ENCODE results near the gene ROR1. TPM values are rescaled to one million over a fixed set of nuclear protein-coding genes. Genes with fewer than 3 reads are reported as not detected.

Gene ROR1
- total RNA-seq, 1 experiment from 2014 or later, result 2.7 TPM

DNA sequence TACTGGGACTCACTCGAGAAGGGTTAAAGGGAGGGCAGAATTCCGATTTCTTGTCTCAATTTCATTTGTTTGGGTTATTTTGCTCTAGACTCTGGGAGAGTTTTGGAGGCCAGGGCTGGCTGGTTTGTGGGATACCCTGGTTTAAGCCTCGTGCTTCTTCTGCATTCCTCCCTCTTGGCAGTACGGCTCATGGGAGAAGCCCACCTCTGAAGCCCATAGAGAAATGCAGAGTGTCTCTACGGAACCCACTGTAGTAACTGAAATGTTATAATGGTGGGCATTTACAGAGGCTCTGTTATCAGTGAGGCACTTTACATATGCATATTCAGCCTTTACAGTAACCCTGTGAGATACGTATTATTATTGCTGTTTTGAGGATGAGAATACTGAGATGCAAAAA, 43.9 kb downstream of the ROR1 start:
- intact Hi-C loops (cut with micrococcal nuclease), result no loop called here
- ChIA-PET POLR2A (no interaction called here), RAD21 (ENCODE audit: low non-redundant PET in 1 of 2, low total read pairs in 2 of 2, uncharacterized antibody in 2 of 2, unreplicated experiment in 2 of 2) (no interaction called here), CTCF (no interaction called here)
- Histone ChIP-seq H3K4me2 (ENCODE audit: low read length) (no peak overlapping the region), H2AFZ (ENCODE audit: low read depth, low read length, poor library complexity, severe bottlenecking) (no peak overlapping the region), H4K20me1 (ENCODE audit: insufficient read depth) (no peaks in the 10 kb centered on the region), H3K79me2 (ENCODE audit: insufficient read depth, low read length) (no peaks in the 10 kb centered on the region), H3K4me3 (replicated peaks in 1 of 2; ENCODE audit: low read depth in 1 of 2, low read length in 2 of 2) (no peak overlapping the region), H3K9me2 (ENCODE audit: insufficient read depth) (no peaks in the 10 kb centered on the region), H3K9me3 (ENCODE audit: control insufficient read depth in 1 of 2, insufficient read depth in 1 of 2, low read depth in 1 of 2, low read length in 2 of 2) (no peaks in the 10 kb centered on the region), H3K9ac (ENCODE audit: low read length) (no peak overlapping the region), H3K27ac (ENCODE audit: low read depth, low read length) (no peak overlapping the region), H3K4me1 (ENCODE audit: control insufficient read depth in 1 of 2, insufficient read depth in 2 of 2, low read length in 2 of 2) (no peaks in the 10 kb centered on the region), H3K27me3 (ENCODE audit: insufficient read depth, low read length) (no peaks in the 10 kb centered on the region; the same call in 1 of the 2 replicates), H3K36me3 (ENCODE audit: control insufficient read depth in 1 of 2, insufficient read depth in 2 of 2, low read length in 2 of 2) (no peaks in the 10 kb centered on the region)
- DNase-seq (ENCODE audit: low read depth, low spot score) (no peak), ATAC-seq (no peak)
- TF ChIP-seq TCF7L2 (IDR thresholded peaks at IDR 0.05; ENCODE audit: borderline replicate concordance, extremely low read depth, insufficient read depth, insufficient read length) (no peak), SP1 (IDR thresholded peaks at IDR 0.05; ENCODE audit: low read depth) (no peak), YY1 (IDR thresholded peaks at IDR 0.05; ENCODE audit: extremely low read depth, insufficient replicate concordance, low read depth, low read length) (no peak), ZNF274 (IDR thresholded peaks at IDR 0.05; ENCODE audit: low read depth, low read length) (no peak), EGR1 (IDR thresholded peaks at IDR 0.05; ENCODE audit: low read depth) (no peak), EZH2phosphoT487 (IDR thresholded peaks at IDR 0.05; ENCODE audit: borderline replicate concordance) (no peak), SRF (IDR thresholded peaks at IDR 0.05; ENCODE audit: low read depth) (no peak), EZH2 (IDR thresholded peaks at IDR 0.05) (no peak), ZFX (IDR thresholded peaks at IDR 0.05) (no peak), RAD21 (IDR thresholded peaks at IDR 0.05; ENCODE audit: low read depth) (no peak), FOSL1 (IDR thresholded peaks at IDR 0.05; ENCODE audit: low read depth) (no peak)
- TF ChIP-seq, protein P1, sequence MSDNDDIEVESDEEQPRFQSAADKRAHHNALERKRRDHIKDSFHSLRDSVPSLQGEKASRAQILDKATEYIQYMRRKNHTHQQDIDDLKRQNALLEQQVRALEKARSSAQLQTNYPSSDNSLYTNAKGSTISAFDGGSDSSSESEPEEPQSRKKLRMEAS (IDR thresholded peaks at IDR 0.05), result no peak
- TF ChIP-seq, protein P2, sequence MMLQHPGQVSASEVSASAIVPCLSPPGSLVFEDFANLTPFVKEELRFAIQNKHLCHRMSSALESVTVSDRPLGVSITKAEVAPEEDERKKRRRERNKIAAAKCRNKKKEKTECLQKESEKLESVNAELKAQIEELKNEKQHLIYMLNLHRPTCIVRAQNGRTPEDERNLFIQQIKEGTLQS (IDR thresholded peaks at IDR 0.05), result no peak
- TF ChIP-seq, protein P3, sequence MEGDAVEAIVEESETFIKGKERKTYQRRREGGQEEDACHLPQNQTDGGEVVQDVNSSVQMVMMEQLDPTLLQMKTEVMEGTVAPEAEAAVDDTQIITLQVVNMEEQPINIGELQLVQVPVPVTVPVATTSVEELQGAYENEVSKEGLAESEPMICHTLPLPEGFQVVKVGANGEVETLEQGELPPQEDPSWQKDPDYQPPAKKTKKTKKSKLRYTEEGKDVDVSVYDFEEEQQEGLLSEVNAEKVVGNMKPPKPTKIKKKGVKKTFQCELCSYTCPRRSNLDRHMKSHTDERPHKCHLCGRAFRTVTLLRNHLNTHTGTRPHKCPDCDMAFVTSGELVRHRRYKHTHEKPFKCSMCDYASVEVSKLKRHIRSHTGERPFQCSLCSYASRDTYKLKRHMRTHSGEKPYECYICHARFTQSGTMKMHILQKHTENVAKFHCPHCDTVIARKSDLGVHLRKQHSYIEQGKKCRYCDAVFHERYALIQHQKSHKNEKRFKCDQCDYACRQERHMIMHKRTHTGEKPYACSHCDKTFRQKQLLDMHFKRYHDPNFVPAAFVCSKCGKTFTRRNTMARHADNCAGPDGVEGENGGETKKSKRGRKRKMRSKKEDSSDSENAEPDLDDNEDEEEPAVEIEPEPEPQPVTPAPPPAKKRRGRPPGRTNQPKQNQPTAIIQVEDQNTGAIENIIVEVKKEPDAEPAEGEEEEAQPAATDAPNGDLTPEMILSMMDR (IDR thresholded peaks at IDR 0.05 in 2 of 3, conservative IDR thresholded peaks at IDR 0.05 in 1 of 3; ENCODE audit: borderline replicate concordance in 1 of 3, insufficient read depth in 1 of 3, low read depth in 2 of 3, low read length in 2 of 3), result no peak
- TF ChIP-seq, protein P4, sequence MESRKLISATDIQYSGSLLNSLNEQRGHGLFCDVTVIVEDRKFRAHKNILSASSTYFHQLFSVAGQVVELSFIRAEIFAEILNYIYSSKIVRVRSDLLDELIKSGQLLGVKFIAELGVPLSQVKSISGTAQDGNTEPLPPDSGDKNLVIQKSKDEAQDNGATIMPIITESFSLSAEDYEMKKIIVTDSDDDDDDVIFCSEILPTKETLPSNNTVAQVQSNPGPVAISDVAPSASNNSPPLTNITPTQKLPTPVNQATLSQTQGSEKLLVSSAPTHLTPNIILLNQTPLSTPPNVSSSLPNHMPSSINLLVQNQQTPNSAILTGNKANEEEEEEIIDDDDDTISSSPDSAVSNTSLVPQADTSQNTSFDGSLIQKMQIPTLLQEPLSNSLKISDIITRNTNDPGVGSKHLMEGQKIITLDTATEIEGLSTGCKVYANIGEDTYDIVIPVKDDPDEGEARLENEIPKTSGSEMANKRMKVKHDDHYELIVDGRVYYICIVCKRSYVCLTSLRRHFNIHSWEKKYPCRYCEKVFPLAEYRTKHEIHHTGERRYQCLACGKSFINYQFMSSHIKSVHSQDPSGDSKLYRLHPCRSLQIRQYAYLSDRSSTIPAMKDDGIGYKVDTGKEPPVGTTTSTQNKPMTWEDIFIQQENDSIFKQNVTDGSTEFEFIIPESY (IDR thresholded peaks at IDR 0.05; ENCODE audit: extremely low read depth, insufficient replicate concordance, low read length), result no peak
- TF ChIP-seq, protein P5, sequence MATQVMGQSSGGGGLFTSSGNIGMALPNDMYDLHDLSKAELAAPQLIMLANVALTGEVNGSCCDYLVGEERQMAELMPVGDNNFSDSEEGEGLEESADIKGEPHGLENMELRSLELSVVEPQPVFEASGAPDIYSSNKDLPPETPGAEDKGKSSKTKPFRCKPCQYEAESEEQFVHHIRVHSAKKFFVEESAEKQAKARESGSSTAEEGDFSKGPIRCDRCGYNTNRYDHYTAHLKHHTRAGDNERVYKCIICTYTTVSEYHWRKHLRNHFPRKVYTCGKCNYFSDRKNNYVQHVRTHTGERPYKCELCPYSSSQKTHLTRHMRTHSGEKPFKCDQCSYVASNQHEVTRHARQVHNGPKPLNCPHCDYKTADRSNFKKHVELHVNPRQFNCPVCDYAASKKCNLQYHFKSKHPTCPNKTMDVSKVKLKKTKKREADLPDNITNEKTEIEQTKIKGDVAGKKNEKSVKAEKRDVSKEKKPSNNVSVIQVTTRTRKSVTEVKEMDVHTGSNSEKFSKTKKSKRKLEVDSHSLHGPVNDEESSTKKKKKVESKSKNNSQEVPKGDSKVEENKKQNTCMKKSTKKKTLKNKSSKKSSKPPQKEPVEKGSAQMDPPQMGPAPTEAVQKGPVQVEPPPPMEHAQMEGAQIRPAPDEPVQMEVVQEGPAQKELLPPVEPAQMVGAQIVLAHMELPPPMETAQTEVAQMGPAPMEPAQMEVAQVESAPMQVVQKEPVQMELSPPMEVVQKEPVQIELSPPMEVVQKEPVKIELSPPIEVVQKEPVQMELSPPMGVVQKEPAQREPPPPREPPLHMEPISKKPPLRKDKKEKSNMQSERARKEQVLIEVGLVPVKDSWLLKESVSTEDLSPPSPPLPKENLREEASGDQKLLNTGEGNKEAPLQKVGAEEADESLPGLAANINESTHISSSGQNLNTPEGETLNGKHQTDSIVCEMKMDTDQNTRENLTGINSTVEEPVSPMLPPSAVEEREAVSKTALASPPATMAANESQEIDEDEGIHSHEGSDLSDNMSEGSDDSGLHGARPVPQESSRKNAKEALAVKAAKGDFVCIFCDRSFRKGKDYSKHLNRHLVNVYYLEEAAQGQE (IDR thresholded peaks at IDR 0.05; ENCODE audit: low read depth), result no peak
- BruUV-seq (replicated peaks), result no TSS peak

Measured in HCT116 (cell line).